NT2/D1 (cell line): ENCODE results near the gene MPG.

Experiments used
- YY1 ChIP-seq: IDR thresholded peaks from 2 replicates; pipeline ENCODE4 v1.6.1; 2011; ENCODE audit not compliant: insufficient read length, insufficient read depth
- ZNF274 ChIP-seq: IDR thresholded peaks from 2 replicates; pipeline ENCODE4 v1.6.1; 2011; ENCODE audit warnings: mild to moderate bottlenecking, low read depth, low read length

- TF ChIP-seq ZNF274, result no peak
- no peak for TF ChIP-seq YY1
These were observed 13.5 kb downstream of the MPG start for GRCh38 chr16:91484-91883.
